ENCODE results near the gene CAMTA1.

DNA sequence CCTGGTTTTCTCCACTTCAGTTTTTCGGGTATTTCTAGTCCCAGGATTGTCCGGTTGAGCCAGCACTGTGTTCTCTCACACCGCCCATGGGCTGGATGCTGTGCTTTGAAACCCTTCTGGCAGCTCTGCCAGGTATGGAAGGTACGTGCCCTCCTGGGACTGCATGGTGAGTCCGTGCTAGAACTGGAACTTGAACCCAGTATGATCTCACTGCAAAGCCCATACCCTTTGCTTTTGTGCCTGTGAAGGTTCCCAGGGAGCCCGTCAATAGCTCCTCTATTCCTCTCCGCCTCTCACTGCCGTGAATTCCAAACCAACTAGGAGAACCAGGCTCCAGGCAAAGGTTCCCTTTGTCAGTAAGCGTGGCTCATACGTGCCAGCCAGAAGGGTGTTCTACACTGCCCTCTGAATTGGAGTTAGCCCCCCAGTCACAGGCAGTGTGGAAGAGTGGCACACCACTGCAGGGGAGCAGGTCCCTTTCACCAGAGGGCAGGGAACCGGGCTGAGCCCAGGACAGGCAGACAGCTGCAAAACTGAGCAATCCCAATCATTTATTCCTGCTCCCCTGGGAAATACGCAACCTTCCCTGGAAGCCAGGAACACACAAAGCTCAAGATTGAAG, 310.2 kb downstream of the CAMTA1 start:
- TF ChIP-seq EP300 (IDR thresholded peaks at IDR 0.05), result no peak
- TF ChIP-seq CTCF (IDR thresholded peaks at IDR 0.05), result no peak
- no peak for TF ChIP-seq POLR2A (IDR thresholded peaks at IDR 0.05)
